ENCODE results near the gene TTC34. TPM values are rescaled to one million over a fixed set of nuclear protein-coding genes. Genes with fewer than 3 reads are reported as not detected.

Gene TTC34
- total and polyA plus RNA-seq, 3 experiments from 2014 or later = 0.17 to 1.1 (median 1.1) TPM

GRCh38 chr1:2640626-2641025, 160.9 kb downstream of the TTC34 start:
- Mint-ChIP-seq H3K4me1 (peaks cover 7 to 23% (median 9%) of the 10 kb centered on the region in 3 donors), H3K27ac (peak overlapping the region in 1 of 8 donors; percentile 29), H3K36me3 (no peaks in the 10 kb centered on the region), H3K4me3 (peak overlapping the region in 2 of 7 donors; percentile 42 to 44), H3K27me3 (peaks cover 0 to 5% of the 10 kb centered on the region in 2 donors), H3K9me3 (peaks cover 0 to 3% (median 0%) of the 10 kb centered on the region in 5 donors)
- H3K9me3 ChIP-seq (ENCODE audit: low read length) = no peaks in the 10 kb centered on the region
- no peaks in the 10 kb centered on the region for H3K27me3 ChIP-seq (ENCODE audit: insufficient read depth, low read length, poor library complexity, severe bottlenecking)
- H3K4me3 ChIP-seq (ENCODE audit: low read length) = no peak overlapping the region
- POLR2A ChIA-PET = no interaction called here
- peaks cover 13% of the 10 kb centered on the region for H3K4me1 ChIP-seq (ENCODE audit: insufficient read depth, low read length)
- CTCF ChIA-PET = no interaction called here
- no peak for DNase-seq
- no peak overlapping the region for H3K27ac ChIP-seq (ENCODE audit: low read depth, low read length)
- no peaks in the 10 kb centered on the region for H3K36me3 ChIP-seq (ENCODE audit: insufficient read depth, low read length)

GRCh38 chr1:2639607-2640521, 161.6 kb downstream of the TTC34 start:
- H3K4me3 ChIP-seq (ENCODE audit: low read length) = no peak overlapping the region
- peak overlapping the region in 4 of 8 donors; percentile 54 to 77 (median 66) for H3K27ac Mint-ChIP-seq
- peak overlapping the region in 2 of 7 donors; percentile 44 to 54 for H3K4me3 Mint-ChIP-seq
- H3K4me1 ChIP-seq (ENCODE audit: insufficient read depth, low read length) = peaks cover 13% of the 10 kb centered on the region
- ChIA-PET CTCF (interaction anchor here (1.2 kb wide), 1 partner anchor 54 kb away, joined by 3 read pairs; no protein-coding TSS in a partner anchor), POLR2A (no interaction called here)
- H3K36me3 ChIP-seq (ENCODE audit: insufficient read depth, low read length) = no peaks in the 10 kb centered on the region
- no peaks in the 10 kb centered on the region for H3K9me3 ChIP-seq (ENCODE audit: low read length)
- no peak for DNase-seq
- H3K4me1 Mint-ChIP-seq = peaks cover 7 to 23% (median 9%) of the 10 kb centered on the region in 3 donors
- no peaks in the 10 kb centered on the region for H3K36me3 Mint-ChIP-seq
- peaks cover 0 to 5% of the 10 kb centered on the region in 2 donors for H3K27me3 Mint-ChIP-seq
- H3K27ac ChIP-seq (ENCODE audit: low read depth, low read length) = no peak overlapping the region
- H3K9me3 Mint-ChIP-seq = peaks cover 0 to 1% (median 0%) of the 10 kb centered on the region in 5 donors
- no peaks in the 10 kb centered on the region for H3K27me3 ChIP-seq (ENCODE audit: insufficient read depth, low read length, poor library complexity, severe bottlenecking)

GRCh38 chr1:2639203-2639602, 162.3 kb downstream of the TTC34 start:
- Mint-ChIP-seq H3K9me3 (no peaks in the 10 kb centered on the region), H3K36me3 (no peaks in the 10 kb centered on the region), H3K27ac (peak overlapping the region in 2 of 8 donors; percentile 71 to 77), H3K4me1 (peaks cover 7 to 23% (median 9%) of the 10 kb centered on the region in 3 donors), H3K27me3 (peaks cover 0 to 5% of the 10 kb centered on the region in 2 donors), H3K4me3 (peak overlapping the region in 1 of 7 donors; percentile 45)
- ChIA-PET CTCF (interaction anchor here (1.2 kb wide), 1 partner anchor 54 kb away, joined by 3 read pairs; no protein-coding TSS in a partner anchor), POLR2A (no interaction called here)
- Histone ChIP-seq H3K4me3 (ENCODE audit: low read length) (no peak overlapping the region), H3K27ac (ENCODE audit: low read depth, low read length) (no peak overlapping the region), H3K36me3 (ENCODE audit: insufficient read depth, low read length) (no peaks in the 10 kb centered on the region), H3K9me3 (ENCODE audit: low read length) (no peaks in the 10 kb centered on the region), H3K27me3 (ENCODE audit: insufficient read depth, low read length, poor library complexity, severe bottlenecking) (no peaks in the 10 kb centered on the region), H3K4me1 (ENCODE audit: insufficient read depth, low read length) (peaks cover 13% of the 10 kb centered on the region)
- no peak for DNase-seq

- ChIA-PET CTCF (interaction anchor here (1.2 kb wide), 1 partner anchor 53 kb away, joined by 3 read pairs; no protein-coding TSS in a partner anchor), POLR2A (no interaction called here)
- H3K27me3 Mint-ChIP-seq = peaks cover 0 to 5% of the 10 kb centered on the region in 2 donors
- Histone ChIP-seq H3K4me1 (ENCODE audit: insufficient read depth, low read length) (peaks cover 12% of the 10 kb centered on the region), H3K27ac (ENCODE audit: low read depth, low read length) (no peak overlapping the region), H3K27me3 (ENCODE audit: insufficient read depth, low read length, poor library complexity, severe bottlenecking) (no peaks in the 10 kb centered on the region), H3K36me3 (ENCODE audit: insufficient read depth, low read length) (no peaks in the 10 kb centered on the region), H3K9me3 (ENCODE audit: low read length) (no peaks in the 10 kb centered on the region), H3K4me3 (ENCODE audit: low read length) (no peak overlapping the region)
- no peaks in the 10 kb centered on the region for H3K36me3 Mint-ChIP-seq
- peak overlapping the region in 2 of 8 donors; percentile 43 to 71 for H3K27ac Mint-ChIP-seq
- no peaks in the 10 kb centered on the region for H3K9me3 Mint-ChIP-seq
- H3K4me1 Mint-ChIP-seq = peaks cover 6 to 20% (median 7%) of the 10 kb centered on the region in 3 donors
- peak overlapping the region in 1 of 7 donors; percentile 45 for H3K4me3 Mint-ChIP-seq
- DNase-seq = no peak
Observed at GRCh38 chr1:2638466-2639115, 162.9 kb downstream of the TTC34 start.

- Mint-ChIP-seq H3K4me1 (peaks cover 4 to 14% (median 7%) of the 10 kb centered on the region in 3 donors), H3K9me3 (no peaks in the 10 kb centered on the region), H3K36me3 (no peaks in the 10 kb centered on the region), H3K4me3 (peak overlapping the region in 1 of 7 donors; percentile 31), H3K27ac (peak overlapping the region in 2 of 8 donors; percentile 71 to 82), H3K27me3 (peaks cover 0 to 5% of the 10 kb centered on the region in 2 donors)
- Histone ChIP-seq H3K9me3 (ENCODE audit: low read length) (no peaks in the 10 kb centered on the region), H3K4me1 (ENCODE audit: insufficient read depth, low read length) (peaks cover 8% of the 10 kb centered on the region), H3K27me3 (ENCODE audit: insufficient read depth, low read length, poor library complexity, severe bottlenecking) (no peaks in the 10 kb centered on the region), H3K36me3 (ENCODE audit: insufficient read depth, low read length) (no peaks in the 10 kb centered on the region), H3K27ac (ENCODE audit: low read depth, low read length) (no peak overlapping the region), H3K4me3 (ENCODE audit: low read length) (no peak overlapping the region)
- CTCF ChIA-PET = no interaction called here
- DNase-seq = no peak
- POLR2A ChIA-PET = no interaction called here
Observed at GRCh38 chr1:2637442-2638145, 163.9 kb downstream of the TTC34 start.

GRCh38 chr1:2636733-2637132, 164.8 kb downstream of the TTC34 start:
- Histone ChIP-seq H3K27ac (ENCODE audit: low read depth, low read length) (no peak overlapping the region), H3K27me3 (ENCODE audit: insufficient read depth, low read length, poor library complexity, severe bottlenecking) (no peaks in the 10 kb centered on the region), H3K36me3 (ENCODE audit: insufficient read depth, low read length) (no peaks in the 10 kb centered on the region), H3K4me1 (ENCODE audit: insufficient read depth, low read length) (peaks cover 1% of the 10 kb centered on the region), H3K4me3 (ENCODE audit: low read length) (no peak overlapping the region), H3K9me3 (ENCODE audit: low read length) (no peaks in the 10 kb centered on the region)
- peak overlapping the region in 2 of 8 donors; percentile 23 to 71 for H3K27ac Mint-ChIP-seq
- peaks cover 0 to 7% (median 4%) of the 10 kb centered on the region in 3 donors for H3K4me1 Mint-ChIP-seq
- no peak overlapping the region for H3K4me3 Mint-ChIP-seq
- CTCF ChIA-PET = no interaction called here
- no peak for DNase-seq
- H3K27me3 Mint-ChIP-seq = peaks cover 3 to 6% of the 10 kb centered on the region in 2 donors
- H3K36me3 Mint-ChIP-seq = no peaks in the 10 kb centered on the region
- POLR2A ChIA-PET = no interaction called here
- no peaks in the 10 kb centered on the region for H3K9me3 Mint-ChIP-seq

- Mint-ChIP-seq H3K27me3 (peaks cover 10% of the 10 kb centered on the region in 2 donors), H3K4me1 (peaks cover 3 to 7% (median 4%) of the 10 kb centered on the region in 3 donors), H3K4me3 (no peak overlapping the region), H3K27ac (no peak overlapping the region), H3K36me3 (no peaks in the 10 kb centered on the region), H3K9me3 (no peaks in the 10 kb centered on the region)
- no peak for DNase-seq
- Histone ChIP-seq H3K36me3 (ENCODE audit: insufficient read depth, low read length) (no peaks in the 10 kb centered on the region), H3K27ac (ENCODE audit: low read depth, low read length) (no peak overlapping the region), H3K4me1 (ENCODE audit: insufficient read depth, low read length) (no peaks in the 10 kb centered on the region), H3K9me3 (ENCODE audit: low read length) (no peaks in the 10 kb centered on the region), H3K27me3 (ENCODE audit: insufficient read depth, low read length, poor library complexity, severe bottlenecking) (no peaks in the 10 kb centered on the region), H3K4me3 (ENCODE audit: low read length) (no peak overlapping the region)
- ChIA-PET POLR2A (interaction anchor here (0.6 kb wide), 1 partner anchor 105 kb away, joined by 3 read pairs; the partner anchor contains the start of gene HES5), CTCF (no interaction called here)
Observed at GRCh38 chr1:2635361-2636010, 166.0 kb downstream of the TTC34 start.
